UCSD-AML1 (cell line): Measurements from ENCODE around the gene IQGAP2.

ENCODE experiments used
- DNase-seq: peaks from one replicate; lab custom pipeline; 2025; ENCODE audit not compliant: unreplicated experiment; lab: John Stamatoyannopoulos, UW

Gene IQGAP2

GRCh38 chr5:76449606-76450005 is 46.5 kb downstream of the IQGAP2 start:
- DNase-seq, result no peak

GRCh38 chr5:76450054-76450453 is 47.0 kb downstream of the IQGAP2 start:
- peak; percentile 16 for DNase-seq

- DNase-seq, result no peak
Observed at GRCh38 chr5:76451031-76451701, 48.1 kb downstream of the IQGAP2 start.

GRCh38 chr5:76455531-76456133 is 52.5 kb downstream of the IQGAP2 start:
- DNase-seq, result no peak

- no peak for DNase-seq
Observed at GRCh38 chr5:76456258-76456657, 53.2 kb downstream of the IQGAP2 start.

- peak; percentile 23 for DNase-seq
Observed at GRCh38 chr5:76457674-76458485, 54.8 kb downstream of the IQGAP2 start.

- DNase-seq, result no peak
Observed at GRCh38 chr5:76458486-76458830, 55.4 kb downstream of the IQGAP2 start.

- no peak for DNase-seq
Observed at GRCh38 chr5:76460104-76460503, 57.0 kb downstream of the IQGAP2 start.

- DNase-seq, result no peak
Observed at GRCh38 chr5:76462097-76462667, 59.1 kb downstream of the IQGAP2 start.

GRCh38 chr5:76467216-76467615 is 64.1 kb downstream of the IQGAP2 start:
- DNase-seq, result no peak

- no peak for DNase-seq
Observed at GRCh38 chr5:76468635-76469425, 65.7 kb downstream of the IQGAP2 start.

- DNase-seq, result no peak
Observed at GRCh38 chr5:76469656-76470290, 66.7 kb downstream of the IQGAP2 start.

- no peak for DNase-seq
Observed at GRCh38 chr5:76470976-76471375, 67.9 kb downstream of the IQGAP2 start.

- DNase-seq, result no peak
Observed at GRCh38 chr5:76471406-76471805, 68.3 kb downstream of the IQGAP2 start.

GRCh38 chr5:76471987-76472334 is 68.9 kb downstream of the IQGAP2 start:
- no peak for DNase-seq

- no peak for DNase-seq
Observed at GRCh38 chr5:76472335-76473008, 69.4 kb downstream of the IQGAP2 start.

GRCh38 chr5:76473009-76473336 is 69.9 kb downstream of the IQGAP2 start:
- no peak for DNase-seq

GRCh38 chr5:76473661-76474060 is 70.6 kb downstream of the IQGAP2 start:
- no peak for DNase-seq

- DNase-seq, result no peak
Observed at GRCh38 chr5:76474377-76474776, 71.3 kb downstream of the IQGAP2 start.

- DNase-seq, result no peak
Observed at GRCh38 chr5:76475385-76475784, 72.3 kb downstream of the IQGAP2 start.
